B cell (primary cell): ENCODE measurements around the gene HSD17B14. TPM values are rescaled to one million over a fixed set of nuclear protein-coding genes. Genes with fewer than 3 reads are reported as not detected.

Source experiments
- ATAC-seq: fragments of 200-7000 bp; cut with Tn5 transposase; one replicate; pipeline ENCODE4 v1.10.0; 2021; ENCODE audit warnings: low read depth, mild to moderate bottlenecking, moderate number of reproducible peaks, moderate library complexity
- CTCF ChIA-PET: fragments of 350-600 bp; sonication (Branson Sonifier 250); formaldehyde crosslinking; loops from one replicate; lab custom pipeline; 2021; ENCODE audit warnings: antibody characterized with exemption, inconsistent platforms; lab: Charles Lee
- POLR2A ChIA-PET: fragments of 350-600 bp; sonication (Branson Sonifier 250); formaldehyde crosslinking; loops from one replicate; lab custom pipeline; 2021; ENCODE audit warnings: antibody characterized with exemption; lab: Charles Lee
- DNase-seq: peaks from one replicate; pipeline ENCODE4 v3.0.0; 2013
- H2AFZ ChIP-seq: 2 replicates; pipeline ENCODE4 v1.6.1; 2012; ENCODE audit warnings: mild to moderate bottlenecking, low read depth, low read length; ENCODE audit not compliant: insufficient read depth, poor library complexity, severe bottlenecking
- H3K27ac ChIP-seq, 2 donors: 1 replicate in 1 of 2; 2 replicates in 1 of 2; pipeline ENCODE4 v1.5.1; 2012 to 2013; ENCODE audit warnings: low read length in 2 of 2, mild to moderate bottlenecking in 2 of 2, moderate library complexity in 1 of 2
- H3K27me3 ChIP-seq, 4 experiments: fragments of 200-600 bp in 1 of 4; sonication (generic) in 1 of 4; replicated peaks in 1 of 4; 1 replicate in 2 of 4; 2 replicates in 2 of 4; pipeline versions ENCODE4 v1.6.1 to v1.7.0; 2013 to 2016; ENCODE audit warnings: low read length in 3 of 4, mild to moderate bottlenecking in 2 of 4, mixed read lengths in 1 of 4, moderate library complexity in 1 of 4; ENCODE audit not compliant: insufficient read depth in 4 of 4, control insufficient read depth in 3 of 4; ENCODE audit errors: control extremely low read depth in 1 of 4
- H3K36me3 ChIP-seq, 2 experiments: replicated peaks in 1 of 2; 1 replicate in 1 of 2; 2 replicates in 1 of 2; pipeline versions ENCODE4 v1.6.1 to v1.7.1; 2013; ENCODE audit warnings: low read length in 1 of 2; ENCODE audit not compliant: insufficient read depth in 2 of 2, control insufficient read depth in 1 of 2; ENCODE audit errors: control extremely low read depth in 1 of 2, extremely low read depth in 1 of 2
- H3K4me1 ChIP-seq, 2 donors: fragments of 200-600 bp in 1 of 2; sonication (generic) in 1 of 2; 1 replicate in 1 of 2; 2 replicates in 1 of 2; pipeline versions ENCODE4 v1.5.1 to v1.6.1; 2013 to 2017; ENCODE audit warnings: low read length in 2 of 2; ENCODE audit not compliant: control insufficient read depth in 2 of 2, insufficient read depth in 2 of 2
- H3K4me2 ChIP-seq: replicated peaks from 2 replicates; pipeline ENCODE3; 2012; ENCODE audit warnings: mild to moderate bottlenecking, low read depth, low read length; ENCODE audit not compliant: poor library complexity, severe bottlenecking
- H3K4me3 ChIP-seq, 5 experiments: fragments of 200-600 bp in 1 of 5; sonication (generic) in 1 of 5; 1 replicate in 3 of 5; 2 replicates in 2 of 5; pipeline versions ENCODE4 v1.5.1 to v1.7.0; 2011 to 2016; ENCODE audit warnings: low read length in 4 of 5, mild to moderate bottlenecking in 4 of 5, low read depth in 2 of 5, control low read depth in 1 of 5, moderate library complexity in 1 of 5; ENCODE audit not compliant: insufficient read depth in 1 of 5; ENCODE audit errors: control extremely low read depth in 1 of 5, extremely low read depth in 1 of 5
- H3K79me2 ChIP-seq: fragments of 200-600 bp; sonication (generic); one replicate; pipeline ENCODE4 v1.6.0; 2016; ENCODE audit warnings: low read length; ENCODE audit not compliant: control insufficient read depth, insufficient read depth
- H3K9ac ChIP-seq: fragments of 200-600 bp; sonication (generic); 2 replicates; pipeline ENCODE4 v1.6.1; 2017; ENCODE audit warnings: mild to moderate bottlenecking, low read length, moderate library complexity
- H3K9me3 ChIP-seq, 3 donors: one replicate each; pipeline versions ENCODE4 v1.6.1 to v1.7.1; 2013; ENCODE audit warnings: low read length in 2 of 3; ENCODE audit not compliant: control insufficient read depth in 2 of 3, insufficient read depth in 1 of 3; ENCODE audit errors: control extremely low read depth in 1 of 3
- H4K20me1 ChIP-seq: 2 replicates; pipeline ENCODE4 v1.6.0; 2012; ENCODE audit warnings: mild to moderate bottlenecking, low read length; ENCODE audit not compliant: insufficient read depth, control insufficient read depth, poor library complexity, severe bottlenecking
- H3K27ac Mint-ChIP-seq: one replicate; pipeline ENCODE4 v1.8.0; 2021; ENCODE audit warnings: mixed read lengths
- H3K27me3 Mint-ChIP-seq: one replicate; pipeline ENCODE4 v1.8.0; 2021; ENCODE audit warnings: mixed read lengths
- H3K4me1 Mint-ChIP-seq: one replicate; pipeline ENCODE4 v1.8.0; 2021; ENCODE audit warnings: mixed read lengths
- H3K4me3 Mint-ChIP-seq: one replicate; pipeline ENCODE4 v1.8.0; 2021; ENCODE audit warnings: mixed read lengths
- H3K9me3 Mint-ChIP-seq: one replicate; pipeline ENCODE4 v1.8.0; 2022; ENCODE audit warnings: mixed read lengths; ENCODE audit not compliant: insufficient read depth
- EZH2 ChIP-seq: IDR thresholded peaks from 2 replicates; pipeline ENCODE4 v1.6.1; 2012; ENCODE audit warnings: borderline replicate concordance, low read depth, mild to moderate bottlenecking, moderate library complexity, low read length; ENCODE audit not compliant: insufficient read depth, poor library complexity, severe bottlenecking
- WGBS: methylation state at CpG from one replicate; pipeline ENCODE4 v1.1.5; 2013; ENCODE audit warnings: missing lambda C conversion rate; ENCODE audit not compliant: insufficient coverage; 5-methylcytosine and 5-hydroxymethylcytosine counted together
- intact Hi-C: fragments of 100-400 bp; cut with micrococcal nuclease; formaldehyde crosslinking; loops from one replicate; pipeline ENCODE4 v1.10.0; 2022
- polyA plus RNA-seq: library from polyadenylated mRNA; depleted of rRNA; stranded (reverse); fragments of >200 nt; gene quantifications from 2 replicates; pipeline ENCODE4 v1.2.3, GENCODE V29; 2012
- total RNA-seq, 2 donors: library from RNA; stranded (reverse); fragments of 120-200 nt in 1 of 2; gene quantifications; 1 replicate in 1 of 2; 2 replicates in 1 of 2; pipeline versions ENCODE4 v1.2.3 to v1.2.4, GENCODE V29; 2013 to 2022
- TF ChIP-seq, protein P1 (sequence below): fragments of 200-600 bp; IDR thresholded peaks from one replicate; pipeline ENCODE4 v1.8.0; 2022; ENCODE audit warnings: antibody characterized with exemption, mild to moderate bottlenecking

Gene HSD17B14
- total and polyA plus RNA-seq, 2 donors (not counting 1 experiment from before 2014, with no cell fraction given) = 2.5 to 2.9 TPM

DNA sequence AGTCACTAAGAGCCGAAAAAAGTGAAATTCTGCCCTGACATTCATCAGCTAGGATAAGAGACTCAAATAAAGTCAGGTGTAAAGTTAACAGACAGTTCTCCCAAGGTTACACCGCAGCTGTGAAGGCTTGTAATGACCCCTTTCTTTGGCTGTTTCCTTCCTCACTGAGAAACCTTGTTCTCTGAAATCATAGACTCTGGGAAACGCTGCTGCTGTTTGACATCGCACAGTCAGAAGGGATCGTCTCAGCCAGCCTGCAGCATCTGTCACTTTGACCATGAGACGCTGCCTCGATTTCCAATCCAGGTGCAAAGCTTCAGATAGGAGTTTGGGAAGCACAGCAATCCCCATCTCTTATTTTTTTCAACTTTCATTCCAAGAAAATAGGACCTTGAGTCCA lies 26.1 kb downstream of the HSD17B14 start:
- Mint-ChIP-seq H3K27me3 (no peaks in the 10 kb centered on the region), H3K4me3 (peak overlapping the region; percentile 76), H3K9me3 (no peaks in the 10 kb centered on the region), H3K27ac (peak overlapping the region; percentile 89), H3K4me1 (peaks cover 29% of the 10 kb centered on the region)
- DNase-seq = no peak
- Histone ChIP-seq H4K20me1 (peaks cover 6% of the 10 kb centered on the region), H3K27me3 (no peaks in the 10 kb centered on the region), H3K4me1 (peaks cover 7 to 26% of the 10 kb centered on the region in 2 donors), H3K4me2 (peak overlapping the region; percentile 95), H3K36me3 (no peaks in the 10 kb centered on the region), H3K9me3 (peaks cover 0 to 13% (median 0%) of the 10 kb centered on the region in 3 donors), H3K9ac (peak overlapping the region; percentile 81), H3K79me2 (no peaks in the 10 kb centered on the region), H3K4me3 (peak overlapping the region; percentile 50 to 88 (median 69)), H2AFZ (peak overlapping the region; percentile 92), H3K27ac (peak overlapping the region; percentile 54 to 75)
- ChIA-PET POLR2A (interaction anchor here (0.6 to 0.7 kb wide), 4 partner anchors 14 to 855 kb away, joined by 4 to 7 read pairs (median 4); no protein-coding TSS in a partner anchor), CTCF (interaction anchor here (0.7 to 9.4 kb wide), 7 partner anchors 8 to 165 kb away, joined by 3 to 85 read pairs (median 4); partner anchors contain the start of gene CA11)
- 3% methylated on average over 6 of the region's 7 CpGs for WGBS
- ATAC-seq = no peak
- intact Hi-C loops = loop anchor here (1.0 to 2.0 kb wide), 2 partner anchors 15 to 63 kb away; partner anchors contain the start of gene PPP1R15A
- TF ChIP-seq, protein P1, sequence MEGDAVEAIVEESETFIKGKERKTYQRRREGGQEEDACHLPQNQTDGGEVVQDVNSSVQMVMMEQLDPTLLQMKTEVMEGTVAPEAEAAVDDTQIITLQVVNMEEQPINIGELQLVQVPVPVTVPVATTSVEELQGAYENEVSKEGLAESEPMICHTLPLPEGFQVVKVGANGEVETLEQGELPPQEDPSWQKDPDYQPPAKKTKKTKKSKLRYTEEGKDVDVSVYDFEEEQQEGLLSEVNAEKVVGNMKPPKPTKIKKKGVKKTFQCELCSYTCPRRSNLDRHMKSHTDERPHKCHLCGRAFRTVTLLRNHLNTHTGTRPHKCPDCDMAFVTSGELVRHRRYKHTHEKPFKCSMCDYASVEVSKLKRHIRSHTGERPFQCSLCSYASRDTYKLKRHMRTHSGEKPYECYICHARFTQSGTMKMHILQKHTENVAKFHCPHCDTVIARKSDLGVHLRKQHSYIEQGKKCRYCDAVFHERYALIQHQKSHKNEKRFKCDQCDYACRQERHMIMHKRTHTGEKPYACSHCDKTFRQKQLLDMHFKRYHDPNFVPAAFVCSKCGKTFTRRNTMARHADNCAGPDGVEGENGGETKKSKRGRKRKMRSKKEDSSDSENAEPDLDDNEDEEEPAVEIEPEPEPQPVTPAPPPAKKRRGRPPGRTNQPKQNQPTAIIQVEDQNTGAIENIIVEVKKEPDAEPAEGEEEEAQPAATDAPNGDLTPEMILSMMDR = no peak
- TF ChIP-seq EZH2 = no peak

DNA sequence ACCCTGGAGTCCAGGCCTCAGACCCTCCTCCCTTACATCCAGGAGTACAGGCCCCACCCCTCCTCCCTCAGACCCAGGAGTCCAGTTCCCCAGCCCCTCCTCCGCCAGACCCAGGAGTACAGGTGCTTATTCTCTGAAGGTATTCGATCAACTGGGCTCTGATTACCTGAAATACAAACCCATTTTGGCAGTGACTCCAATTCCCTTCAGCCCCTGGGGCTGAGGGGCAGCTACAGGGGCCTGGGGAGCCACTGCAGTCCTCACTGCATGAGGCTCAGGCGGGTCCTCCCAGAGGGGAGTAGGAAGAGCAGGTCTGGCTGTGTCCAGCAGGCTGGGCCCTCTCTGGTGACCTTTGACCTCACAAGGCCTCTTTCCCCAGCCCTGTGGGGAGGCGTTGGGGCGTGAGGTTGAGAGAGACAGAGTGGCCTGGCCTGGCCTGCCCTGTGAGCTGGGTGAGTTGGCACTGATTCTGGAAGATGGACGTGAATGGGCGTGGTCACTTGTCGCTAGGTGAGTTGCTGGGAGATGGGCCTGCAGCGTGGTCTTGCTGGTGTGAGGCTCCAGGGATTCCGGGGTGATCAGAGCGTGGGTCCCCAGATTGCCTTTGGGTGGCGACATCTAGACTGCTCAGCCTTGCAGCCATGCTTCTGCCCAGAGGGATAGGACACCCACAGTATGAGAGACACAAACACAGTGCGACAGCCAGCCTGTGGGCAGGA lies 28.5 kb downstream of the HSD17B14 start:
- peaks cover 6% of the 10 kb centered on the region for H4K20me1 ChIP-seq
- Mint-ChIP-seq H3K27ac (peak overlapping the region; percentile 24), H3K4me3 (peak overlapping the region; percentile 45), H3K27me3 (no peaks in the 10 kb centered on the region), H3K9me3 (no peaks in the 10 kb centered on the region), H3K4me1 (peaks cover 27% of the 10 kb centered on the region)
- POLR2A ChIA-PET = interaction anchor here (0.6 to 1.8 kb wide), 3 partner anchors 9 to 152 kb away, joined by 3 to 5 read pairs (median 5); no protein-coding TSS in a partner anchor
- H3K9me3 ChIP-seq = peaks cover 0 to 11% (median 0%) of the 10 kb centered on the region in 3 donors
- H3K9ac ChIP-seq = no peak overlapping the region
- 99% methylated on average over 12 of the region's 13 CpGs for WGBS
- H3K27me3 ChIP-seq = no peaks in the 10 kb centered on the region
- no peak overlapping the region for H2AFZ ChIP-seq
- CTCF ChIA-PET = interaction anchor here (0.9 to 9.4 kb wide), 3 partner anchors 14 to 163 kb away, joined by 3 to 85 read pairs (median 14); no protein-coding TSS in a partner anchor
- intact Hi-C loops = no loop called here
- H3K4me3 ChIP-seq = no peak overlapping the region
- ATAC-seq = no peak
- DNase-seq = no peak
- peaks cover 7 to 26% of the 10 kb centered on the region in 2 donors for H3K4me1 ChIP-seq
- TF ChIP-seq, protein P1 = no peak
- no peak for TF ChIP-seq EZH2
- no peaks in the 10 kb centered on the region for H3K79me2 ChIP-seq
- no peak overlapping the region for H3K27ac ChIP-seq
- H3K4me2 ChIP-seq = no peak overlapping the region
- no peaks in the 10 kb centered on the region for H3K36me3 ChIP-seq
